ENCODE data around the gene BANK1.

Gene BANK1

GRCh38 chr4:101790521-101791181 lies at the start of gene BANK1:
Gene BANK1, plus strand, starts transcription at chr4:101790730. Its CDS starts 151 bp downstream, at chr4:101790881.
- TF ChIP-seq Cebpa-rat (IDR thresholded peaks at IDR 0.05): no peak
- H3K4me2 ChIP-seq: peak within 1 kb of the TSS; percentile 99
- peak within 1 kb of the TSS; percentile 67 for H3K4me3 ChIP-seq
- no peaks in the 10 kb centered on the region for H4K20me1 ChIP-seq
- H3K27ac ChIP-seq: peak within 1 kb of the TSS; percentile 57
- H3K36me3 ChIP-seq: no peaks in the 10 kb centered on the region
- H3K9me3 ChIP-seq: peaks cover 7% of the 10 kb centered on the region; the same call in 1 of the 2 replicates
- H3K27me3 ChIP-seq: peaks cover 6% of the 10 kb centered on the region; the same call in 1 of the 2 replicates
- H3K4me1 ChIP-seq: peaks cover 29% of the 10 kb centered on the region
- H3K9ac ChIP-seq: peak within 1 kb of the TSS; percentile 52

GRCh38 chr4:101753721-101754120 lies 36.8 kb upstream of the BANK1 start:
- no peak overlapping the region for H3K9ac ChIP-seq
- H3K4me3 ChIP-seq: no peak overlapping the region
- H3K4me2 ChIP-seq: no peak overlapping the region
- peaks cover 7% of the 10 kb centered on the region; the same call in 1 of the 2 replicates for H3K9me3 ChIP-seq
- H3K27me3 ChIP-seq: no peaks in the 10 kb centered on the region
- no peaks in the 10 kb centered on the region for H3K4me1 ChIP-seq
- TF ChIP-seq Cebpa-rat (IDR thresholded peaks at IDR 0.05): no peak; the same call in 1 of the 2 replicates
- H3K27ac ChIP-seq: no peak overlapping the region
- H3K36me3 ChIP-seq: no peaks in the 10 kb centered on the region
- no peaks in the 10 kb centered on the region for H4K20me1 ChIP-seq

- no peak for TF ChIP-seq Cebpa-rat (IDR thresholded peaks at IDR 0.05)
- Histone ChIP-seq H3K4me3 (no peak overlapping the region), H4K20me1 (no peaks in the 10 kb centered on the region), H3K27me3 (no peaks in the 10 kb centered on the region), H3K4me1 (peaks cover 1% of the 10 kb centered on the region), H3K9me3 (peaks cover 7% of the 10 kb centered on the region; the same call in 1 of the 2 replicates), H3K36me3 (no peaks in the 10 kb centered on the region), H3K9ac (no peak overlapping the region), H3K27ac (no peak overlapping the region), H3K4me2 (no peak overlapping the region)
Measured at GRCh38 chr4:101756181-101756580, 34.3 kb upstream of the BANK1 start.

- no peaks in the 10 kb centered on the region for H3K9me3 ChIP-seq
- H4K20me1 ChIP-seq: no peaks in the 10 kb centered on the region
- no peak overlapping the region; the same call in 1 of the 2 replicates for H3K27ac ChIP-seq
- H3K4me2 ChIP-seq: peak overlapping the region; percentile 66
- peaks cover 10% of the 10 kb centered on the region for H3K4me1 ChIP-seq
- H3K27me3 ChIP-seq: no peaks in the 10 kb centered on the region
- no peak overlapping the region for H3K4me3 ChIP-seq
- no peak overlapping the region for H3K9ac ChIP-seq
- TF ChIP-seq Cebpa-rat (IDR thresholded peaks at IDR 0.05): no peak
- H3K36me3 ChIP-seq: no peaks in the 10 kb centered on the region
Measured at GRCh38 chr4:101761405-101761804, 29.1 kb upstream of the BANK1 start.

GRCh38 chr4:101762025-101762424 lies 28.5 kb upstream of the BANK1 start:
- H3K4me2 ChIP-seq: peak overlapping the region; percentile 66
- H3K4me1 ChIP-seq: peaks cover 10% of the 10 kb centered on the region
- no peak overlapping the region for H3K9ac ChIP-seq
- H4K20me1 ChIP-seq: no peaks in the 10 kb centered on the region
- H3K27me3 ChIP-seq: no peaks in the 10 kb centered on the region
- H3K9me3 ChIP-seq: no peaks in the 10 kb centered on the region
- TF ChIP-seq Cebpa-rat (IDR thresholded peaks at IDR 0.05): no peak
- H3K27ac ChIP-seq: no peak overlapping the region
- H3K36me3 ChIP-seq: no peaks in the 10 kb centered on the region
- H3K4me3 ChIP-seq: no peak overlapping the region

- Histone ChIP-seq H3K4me1 (peaks cover 10% of the 10 kb centered on the region), H3K9me3 (peaks cover 5% of the 10 kb centered on the region; the same call in 1 of the 2 replicates), H3K4me2 (no peak overlapping the region), H4K20me1 (no peaks in the 10 kb centered on the region), H3K36me3 (no peaks in the 10 kb centered on the region), H3K27me3 (no peaks in the 10 kb centered on the region), H3K9ac (no peak overlapping the region), H3K27ac (no peak overlapping the region), H3K4me3 (no peak overlapping the region)
- TF ChIP-seq Cebpa-rat (IDR thresholded peaks at IDR 0.05): no peak
Measured at GRCh38 chr4:101762534-101762933, 28.0 kb upstream of the BANK1 start.

GRCh38 chr4:101763576-101763975 lies 27.0 kb upstream of the BANK1 start:
- H3K4me3 ChIP-seq: no peak overlapping the region
- H3K9ac ChIP-seq: no peak overlapping the region
- no peak overlapping the region for H3K27ac ChIP-seq
- H3K9me3 ChIP-seq: peaks cover 5% of the 10 kb centered on the region; the same call in 1 of the 2 replicates
- no peaks in the 10 kb centered on the region for H3K27me3 ChIP-seq
- H3K36me3 ChIP-seq: no peaks in the 10 kb centered on the region
- H3K4me2 ChIP-seq: no peak overlapping the region
- H4K20me1 ChIP-seq: no peaks in the 10 kb centered on the region
- peaks cover 10% of the 10 kb centered on the region for H3K4me1 ChIP-seq
- TF ChIP-seq Cebpa-rat (IDR thresholded peaks at IDR 0.05): no peak

- TF ChIP-seq Cebpa-rat (IDR thresholded peaks at IDR 0.05): no peak
- no peak overlapping the region for H3K9ac ChIP-seq
- H3K4me3 ChIP-seq: no peak overlapping the region
- no peaks in the 10 kb centered on the region for H3K36me3 ChIP-seq
- H3K27me3 ChIP-seq: no peaks in the 10 kb centered on the region
- peaks cover 27% of the 10 kb centered on the region for H3K9me3 ChIP-seq
- no peaks in the 10 kb centered on the region for H4K20me1 ChIP-seq
- H3K4me1 ChIP-seq: no peaks in the 10 kb centered on the region
- H3K4me2 ChIP-seq: no peak overlapping the region
- H3K27ac ChIP-seq: no peak overlapping the region
Measured at GRCh38 chr4:101774807-101775206, 15.7 kb upstream of the BANK1 start.

- H3K9ac ChIP-seq: no peak overlapping the region
- no peak for TF ChIP-seq Cebpa-rat (IDR thresholded peaks at IDR 0.05)
- H3K9me3 ChIP-seq: peaks cover 15% of the 10 kb centered on the region
- no peak overlapping the region for H3K27ac ChIP-seq
- H3K27me3 ChIP-seq: no peaks in the 10 kb centered on the region
- H3K4me3 ChIP-seq: no peak overlapping the region
- no peaks in the 10 kb centered on the region for H4K20me1 ChIP-seq
- H3K4me1 ChIP-seq: no peaks in the 10 kb centered on the region
- no peaks in the 10 kb centered on the region for H3K36me3 ChIP-seq
- H3K4me2 ChIP-seq: no peak overlapping the region
Measured at GRCh38 chr4:101777431-101777830, 13.1 kb upstream of the BANK1 start.

GRCh38 chr4:101780284-101780683 lies 10.2 kb upstream of the BANK1 start:
- Histone ChIP-seq H3K4me2 (no peak overlapping the region), H4K20me1 (no peaks in the 10 kb centered on the region), H3K4me1 (peaks cover 3% of the 10 kb centered on the region; the same call in 1 of the 2 replicates), H3K4me3 (no peak overlapping the region), H3K9me3 (0 out of 2 replicates have a peak, but pooled peaks cover 5% of the 10 kb centered on the region), H3K27ac (no peak overlapping the region), H3K27me3 (no peaks in the 10 kb centered on the region), H3K36me3 (no peaks in the 10 kb centered on the region), H3K9ac (no peak overlapping the region)
- no peak for TF ChIP-seq Cebpa-rat (IDR thresholded peaks at IDR 0.05)
